ENCODE measurements around the gene PECR.
A peak's percentile ranks its signal among the peaks of the same experiment; 100 is the strongest.

The PECR gene

GRCh38 chr2:216024779-216025336, 56.8 kb downstream of the PECR start:
- ChIA-PET POLR2A (no interaction called here), CTCF (interaction anchor here (0.7 to 1.5 kb wide), 3 partner anchors 11 to 75 kb away, joined by 3 to 6 read pairs (median 4); partner anchors contain the start of gene MREG)
- H3K27ac ChIP-seq (ENCODE audit: extremely low read depth, low read depth, low read length): no peak overlapping the region
- H3K4me3 ChIP-seq (ENCODE audit: low read depth, low read length): no peak overlapping the region
- peaks cover 0 to 9% of the 10 kb centered on the region in 2 experiments; a peak in 1 of 3 replicates for H3K36me3 ChIP-seq (ENCODE audit: control insufficient read depth in 2 of 2, insufficient read depth in 1 of 2, low read length in 2 of 2)
- H3K4me1 ChIP-seq (ENCODE audit: control insufficient read depth, insufficient read depth, low read length): no peaks in the 10 kb centered on the region
- no peak for TF ChIP-seq ZNF175 (tag by site-specific recombination; IDR thresholded peaks at IDR 0.05)
- no peak for TF ChIP-seq ZNF596 (tag by site-specific recombination; IDR thresholded peaks at IDR 0.05)
- TF ChIP-seq PRDM1 (tag by site-specific recombination; IDR thresholded peaks at IDR 0.05): peak; percentile 100
- no peak for TF ChIP-seq KLF7 (tag by site-specific recombination; IDR thresholded peaks at IDR 0.05; ENCODE audit: borderline replicate concordance)
- TF ChIP-seq ZNF76 (tag by site-specific recombination; IDR thresholded peaks at IDR 0.05; ENCODE audit: borderline replicate concordance, low read depth): no peak
- no peak for TF ChIP-seq KLF1 (tag by site-specific recombination; IDR thresholded peaks at IDR 0.05)
- no peaks in the 10 kb centered on the region for H3K9me3 ChIP-seq (ENCODE audit: control insufficient read depth, insufficient read depth, low read depth, low read length)

GRCh38 chr2:216023055-216023648, 58.5 kb downstream of the PECR start:
- H3K36me3 ChIP-seq (ENCODE audit: control insufficient read depth in 2 of 2, insufficient read depth in 1 of 2, low read length in 2 of 2): no peaks in the 10 kb centered on the region
- H3K4me1 ChIP-seq (ENCODE audit: control insufficient read depth, insufficient read depth, low read length): no peaks in the 10 kb centered on the region
- H3K9me3 ChIP-seq (ENCODE audit: control insufficient read depth, insufficient read depth, low read depth, low read length): no peaks in the 10 kb centered on the region
- H3K27ac ChIP-seq (ENCODE audit: extremely low read depth, low read depth, low read length): no peak overlapping the region
- no peak for TF ChIP-seq ZNF423 (tag by site-specific recombination; IDR thresholded peaks at IDR 0.05)
- TF ChIP-seq ZBTB17 (tag by site-specific recombination; IDR thresholded peaks at IDR 0.05): 0 out of 2 replicates have a peak, but pooled peaks have one; percentile 35
- POLR2A ChIA-PET: no interaction called here
- CTCF ChIA-PET: interaction anchor here (0.6 to 3.7 kb wide), 20 partner anchors 9 to 790 kb away, joined by 3 to 52 read pairs (median 4); partner anchors contain the start of gene MREG
- no peak overlapping the region for H3K4me3 ChIP-seq (ENCODE audit: low read depth, low read length)

GRCh38 chr2:216021768-216022565, 59.6 kb downstream of the PECR start:
- POLR2A ChIA-PET: no interaction called here
- no peak for TF ChIP-seq PATZ1 (tag by site-specific recombination; IDR thresholded peaks at IDR 0.05)
- no peak for TF ChIP-seq PRDM4 (tag by site-specific recombination; IDR thresholded peaks at IDR 0.05)
- TF ChIP-seq ZNF2 (tag by site-specific recombination; IDR thresholded peaks at IDR 0.05): no peak
- TF ChIP-seq ZNF704 (tag by site-specific recombination; IDR thresholded peaks at IDR 0.05): no peak
- TF ChIP-seq ZBTB26 (tag by site-specific recombination; optimal IDR thresholded peaks at IDR 0.05): no peak
- no peak for TF ChIP-seq ZNF580 (tag by site-specific recombination; IDR thresholded peaks at IDR 0.05)
- TF ChIP-seq ZNF473 (tag by site-specific recombination; IDR thresholded peaks at IDR 0.05): no peak
- H3K4me1 ChIP-seq (ENCODE audit: control insufficient read depth, insufficient read depth, low read length): no peaks in the 10 kb centered on the region
- no peaks in the 10 kb centered on the region for H3K9me3 ChIP-seq (ENCODE audit: control insufficient read depth, insufficient read depth, low read depth, low read length)
- no peaks in the 10 kb centered on the region for H3K36me3 ChIP-seq (ENCODE audit: control insufficient read depth in 2 of 2, insufficient read depth in 1 of 2, low read length in 2 of 2)
- CTCF ChIA-PET: interaction anchor here (0.5 to 3.7 kb wide), 9 partner anchors 8 to 524 kb away, joined by 3 to 52 read pairs (median 4); partner anchors contain the start of gene MREG
- no peak overlapping the region for H3K27ac ChIP-seq (ENCODE audit: extremely low read depth, low read depth, low read length)
- H3K4me3 ChIP-seq (ENCODE audit: low read depth, low read length): no peak overlapping the region
